Esophagus mucosa (tissue), 1 donor: Measurements from ENCODE around the gene ROR2. TPM values are rescaled to one million over a fixed set of nuclear protein-coding genes. Genes with fewer than 3 reads are reported as not detected.

Source experiments
- ATAC-seq: fragments of 200-7000 bp; cut with Tn5 transposase; one replicate; pipeline ENCODE4 v1.9.1; 2020
- total RNA-seq: library from RNA; stranded (reverse); gene quantifications from one replicate; pipeline ENCODE4 v1.2.4, GENCODE V29; 2023
- donor health status: DM: yes; HTN: yes; CAD: no.

The ROR2 gene
- total RNA-seq, 1 donor from 2014 or later = 2.5 TPM

GRCh38 chr9:91840882-91841281 is 109.1 kb downstream of the ROR2 start:
- ATAC-seq = no peak

- ATAC-seq = no peak
Observed at GRCh38 chr9:91840469-91840868, 109.6 kb downstream of the ROR2 start.

GRCh38 chr9:91839926-91840465 is 110.0 kb downstream of the ROR2 start:
- ATAC-seq = no peak

- peak; percentile 85 for ATAC-seq
Observed at GRCh38 chr9:91837981-91838731, 111.9 kb downstream of the ROR2 start.

GRCh38 chr9:91836515-91836914 is 113.5 kb downstream of the ROR2 start:
- no peak for ATAC-seq

GRCh38 chr9:91835632-91836031 is 114.4 kb downstream of the ROR2 start:
- no peak for ATAC-seq

- ATAC-seq = no peak
Observed at GRCh38 chr9:91835216-91835615, 114.8 kb downstream of the ROR2 start.

- ATAC-seq = no peak
Observed at GRCh38 chr9:91834740-91835139, 115.3 kb downstream of the ROR2 start.

- ATAC-seq = no peak
Observed at GRCh38 chr9:91833878-91834255, 116.2 kb downstream of the ROR2 start.

GRCh38 chr9:91833096-91833877 is 116.7 kb downstream of the ROR2 start:
- ATAC-seq = no peak

- no peak for ATAC-seq
Observed at GRCh38 chr9:91832322-91832721, 117.7 kb downstream of the ROR2 start.

- ATAC-seq = no peak
Observed at GRCh38 chr9:91825866-91826265, 124.2 kb downstream of the ROR2 start.

GRCh38 chr9:91825422-91825821 is 124.6 kb downstream of the ROR2 start:
- ATAC-seq = peak; percentile 65

- ATAC-seq = peak; percentile 53
Observed at GRCh38 chr9:91824601-91825305, 125.3 kb downstream of the ROR2 start.

- no peak for ATAC-seq
Observed at GRCh38 chr9:91824151-91824550, 125.9 kb downstream of the ROR2 start.

- no peak for ATAC-seq
Observed at GRCh38 chr9:91820949-91821880, 128.8 kb downstream of the ROR2 start.

- ATAC-seq = no peak
Observed at GRCh38 chr9:91820126-91820750, 129.8 kb downstream of the ROR2 start.

GRCh38 chr9:91818647-91819403 is 131.2 kb downstream of the ROR2 start:
- ATAC-seq = no peak

- no peak for ATAC-seq
Observed at GRCh38 chr9:91818225-91818585, 131.8 kb downstream of the ROR2 start.

- no peak for ATAC-seq
Observed at GRCh38 chr9:91817493-91818224, 132.4 kb downstream of the ROR2 start.
